Stimulated activated CD8-positive, alpha-beta memory T cell treated with anti-CD3 and anti-CD28 coated beads, Interleukin-7, amount 100 ng/mL, for 24 hours (primary cell): ENCODE results near the gene LARP7.
"Not testable (repeated sequence)": the region's sequence is repeated elsewhere in the genome, so short reads cannot be mapped to it uniquely, and the experiment has no call there.

ENCODE experiments used
- DNase-seq: peaks from one replicate; pipeline ENCODE4 v3.0.0-alpha.2; 2020; ENCODE audit warnings: low read depth

The LARP7 gene

DNA sequence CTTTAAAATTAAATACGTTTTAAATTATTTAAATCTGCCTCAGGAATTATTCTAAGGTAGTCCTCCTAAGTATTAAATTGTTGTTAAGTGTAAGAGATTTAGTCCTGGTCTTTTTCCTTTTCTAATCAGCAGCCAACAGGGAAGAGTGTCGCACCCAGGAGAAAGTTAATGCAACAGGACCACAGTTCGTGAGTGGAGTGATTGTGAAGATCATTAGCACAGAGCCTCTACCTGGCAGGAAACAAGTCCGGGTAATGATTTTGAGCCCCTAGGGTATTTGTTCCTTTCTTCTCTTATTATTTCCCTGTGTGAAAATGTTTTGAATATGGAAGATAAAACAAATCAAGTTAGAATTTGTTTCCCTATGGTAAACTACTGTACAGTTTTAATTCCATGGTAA lies 13.4 kb downstream of the LARP7 start:
- DNase-seq: no peak

DNA sequence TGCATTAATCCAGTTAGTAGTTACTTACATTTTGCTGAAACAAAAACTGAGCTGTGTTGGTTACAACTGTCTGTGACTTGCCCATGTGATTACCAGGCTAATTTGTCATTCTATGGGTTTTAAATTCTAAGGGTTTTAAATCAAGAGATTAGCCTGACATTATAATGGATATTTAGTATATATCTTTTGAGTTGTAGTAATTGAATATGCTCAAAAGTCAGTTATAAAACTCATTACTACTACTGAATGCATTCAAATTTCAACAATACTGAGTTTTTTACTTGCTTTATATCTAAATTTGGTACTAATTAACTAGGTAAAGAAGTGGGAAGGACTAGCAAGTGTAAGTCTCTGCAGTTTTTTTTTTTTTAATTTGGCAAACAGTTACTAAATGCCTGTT lies 14.7 kb downstream of the LARP7 start:
- no peak for DNase-seq

DNA sequence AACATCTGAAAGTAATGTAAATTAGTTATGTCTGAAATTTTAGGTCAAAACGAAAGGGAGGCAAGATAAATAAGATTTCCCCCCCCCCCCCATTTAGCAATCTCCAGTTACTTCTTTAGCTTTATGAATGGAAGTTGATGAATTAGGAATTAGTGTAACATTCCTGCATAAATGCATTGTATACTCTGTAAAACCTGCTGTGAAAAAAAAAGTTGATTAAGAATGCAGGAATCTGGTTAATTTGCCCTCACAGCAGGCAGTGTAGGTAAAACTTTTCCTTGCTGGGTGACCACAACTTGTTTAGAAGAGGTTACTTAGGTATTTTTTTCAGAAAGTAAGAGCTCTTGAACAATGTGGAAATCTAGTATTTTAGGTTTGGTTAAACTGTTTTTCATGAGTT lies 15.3 kb downstream of the LARP7 start:
- DNase-seq: no peak

DNA sequence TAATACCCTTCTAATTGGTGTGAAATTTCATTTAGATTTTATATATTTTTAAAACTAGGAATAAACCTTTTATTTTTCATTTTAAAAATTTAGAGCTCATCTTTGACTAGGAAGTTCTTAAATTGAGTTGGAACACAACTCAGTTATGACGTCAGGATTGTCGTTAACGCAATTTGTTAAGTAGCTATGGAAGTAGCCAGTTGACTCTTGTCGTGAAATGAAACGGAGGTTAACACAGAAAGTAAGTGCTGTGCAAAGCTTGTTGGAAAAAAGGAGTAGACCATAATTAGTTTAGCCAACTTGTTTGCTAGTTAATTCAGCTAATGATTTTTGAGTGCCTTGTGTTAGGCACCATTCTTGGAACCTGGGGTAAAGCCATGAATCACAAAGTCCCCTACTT lies 18.3 kb downstream of the LARP7 start:
- DNase-seq: no peak

DNA sequence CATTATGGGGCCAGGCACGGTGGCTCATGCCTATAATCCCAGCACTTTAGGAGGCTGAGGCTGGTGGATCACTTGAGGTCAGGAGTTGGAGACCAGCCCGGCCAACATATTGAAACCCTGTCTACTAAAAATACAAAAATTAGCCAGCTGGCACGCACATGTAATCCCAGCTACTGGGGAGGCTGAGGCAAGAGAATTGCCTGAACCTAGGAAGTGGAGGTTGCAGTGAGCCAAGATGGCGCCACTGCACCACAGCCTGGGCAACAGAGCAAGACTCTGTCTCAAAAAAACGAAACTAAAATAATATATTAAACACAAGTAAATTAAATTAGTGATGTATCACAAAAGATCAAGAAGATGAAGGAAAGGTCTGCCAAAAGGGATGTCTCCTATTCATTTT lies 19.2 kb downstream of the LARP7 start:
- not testable (repeated sequence) for DNase-seq

DNA sequence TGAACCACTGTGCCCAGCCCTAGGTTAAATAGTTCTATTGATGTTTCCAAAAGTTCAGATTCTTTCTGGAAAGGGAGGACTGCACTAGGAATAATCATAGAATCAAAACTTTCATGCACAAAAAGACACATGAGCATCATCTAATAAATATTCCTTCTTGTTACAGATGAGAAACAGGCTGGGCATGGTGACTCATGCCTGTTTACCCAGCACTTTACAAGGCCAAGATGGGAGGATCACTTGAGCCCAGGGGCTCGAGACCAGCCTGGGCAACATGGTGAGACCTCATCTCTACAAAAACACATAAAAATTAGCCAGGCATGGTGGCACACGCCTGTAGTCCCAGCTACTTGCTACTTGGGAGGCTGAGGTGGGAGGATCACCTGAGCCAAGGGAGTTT lies 27.7 kb downstream of the LARP7 start:
- DNase-seq: no peak

DNA sequence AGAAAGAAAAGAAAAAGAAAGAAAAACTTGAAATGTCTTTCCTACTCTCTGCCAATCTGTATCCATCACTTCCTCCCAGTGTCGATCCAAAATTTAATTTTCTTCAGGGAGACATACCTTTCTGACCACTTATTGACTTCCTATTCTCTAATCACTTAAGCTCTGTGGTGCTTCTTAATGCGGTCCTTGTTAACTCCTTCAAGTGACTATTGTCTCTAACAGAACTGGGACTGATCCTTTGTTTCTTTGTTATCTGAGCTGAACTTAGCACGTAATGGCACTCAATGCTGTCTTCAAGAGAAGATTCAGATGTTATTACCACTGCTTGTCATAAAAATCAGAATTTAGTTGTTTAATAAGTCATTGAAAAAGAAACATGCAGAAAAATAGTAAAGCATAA lies 31.2 kb downstream of the LARP7 start:
- DNase-seq: no peak

DNA sequence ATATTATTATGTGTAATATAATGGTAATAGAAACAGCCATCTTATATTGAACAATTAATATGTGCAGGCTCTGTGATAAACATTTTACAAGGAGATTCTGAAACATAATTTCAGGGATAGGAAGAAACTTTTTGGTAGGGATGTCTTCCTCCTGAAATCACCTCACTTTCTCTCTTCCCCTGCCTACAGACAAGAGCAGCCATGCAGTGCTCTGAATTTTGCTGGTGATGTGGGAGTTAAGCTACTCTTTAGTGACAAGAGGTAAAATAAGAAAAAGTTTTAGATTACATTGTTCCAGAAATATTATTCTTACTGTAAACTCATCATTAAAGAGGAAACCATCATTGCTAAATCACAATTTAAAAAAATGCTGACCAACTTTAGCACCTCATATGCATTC lies 36.1 kb downstream of the LARP7 start:
- no peak for DNase-seq

DNA sequence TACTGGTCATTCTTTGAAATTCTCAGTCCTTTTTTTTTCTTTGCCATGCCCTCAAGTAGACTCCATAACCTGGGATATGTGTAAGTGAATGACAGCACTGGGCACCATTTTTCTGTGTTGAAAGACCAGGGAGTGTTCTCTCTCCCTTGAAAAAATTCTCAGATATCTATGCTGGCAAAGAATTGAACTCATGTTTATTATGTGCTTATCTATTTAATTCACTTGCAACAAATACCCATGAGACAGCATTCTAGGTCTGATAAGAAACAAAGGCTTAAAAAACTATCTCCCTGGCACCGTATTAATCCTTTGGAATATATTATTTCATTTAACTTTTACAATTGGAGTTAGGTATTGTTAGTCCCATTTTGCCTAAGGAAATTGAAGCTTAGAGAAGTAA lies 36.7 kb downstream of the LARP7 start:
- DNase-seq: no peak

DNA sequence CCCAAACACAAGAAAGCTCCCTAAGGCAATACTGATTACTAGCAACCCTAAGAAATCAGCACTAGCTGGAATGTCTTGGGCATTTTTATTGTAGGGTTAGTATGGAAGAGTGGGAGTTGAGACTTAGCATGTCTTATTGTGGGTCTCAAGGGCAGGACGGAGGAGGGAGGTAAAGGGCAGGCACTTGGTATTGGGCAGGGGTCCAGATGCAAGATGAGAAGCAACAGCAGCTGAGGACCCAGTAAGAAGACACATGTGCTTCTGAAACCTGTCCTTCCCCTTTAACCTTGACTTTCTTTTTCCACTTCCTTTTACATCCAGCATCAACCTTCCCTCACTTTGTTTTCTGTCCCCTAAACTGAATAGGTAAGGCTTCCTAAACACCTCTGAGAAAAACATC lies 37.4 kb downstream of the LARP7 start:
- DNase-seq: no peak

DNA sequence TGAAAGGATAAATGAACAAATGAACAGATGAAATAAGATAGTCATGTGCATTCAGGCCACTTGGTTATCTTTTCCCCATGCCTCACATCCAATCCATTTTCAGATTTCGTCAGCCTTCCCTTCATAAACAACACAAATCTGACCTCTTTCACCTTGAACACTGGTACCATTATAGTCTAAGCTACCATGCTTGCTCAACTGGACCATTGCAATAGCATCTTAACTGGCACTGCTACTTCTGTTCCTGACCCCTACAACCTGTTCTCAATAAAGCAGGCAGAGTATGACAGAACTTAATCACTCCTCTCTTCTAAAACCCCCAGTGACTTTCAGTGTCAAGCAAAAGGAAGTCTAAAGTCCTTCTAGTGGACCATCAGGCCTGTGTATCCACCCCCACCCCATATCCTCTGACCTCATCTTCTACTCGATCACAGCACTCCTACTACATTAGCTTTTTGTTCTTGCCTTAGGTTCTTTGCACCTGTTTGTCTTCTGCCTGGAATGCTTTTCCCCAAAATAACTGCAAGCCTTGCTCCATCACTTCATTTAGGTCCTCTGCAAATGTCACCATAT lies 40.7 kb downstream of the LARP7 start:
- no peak for DNase-seq

DNA sequence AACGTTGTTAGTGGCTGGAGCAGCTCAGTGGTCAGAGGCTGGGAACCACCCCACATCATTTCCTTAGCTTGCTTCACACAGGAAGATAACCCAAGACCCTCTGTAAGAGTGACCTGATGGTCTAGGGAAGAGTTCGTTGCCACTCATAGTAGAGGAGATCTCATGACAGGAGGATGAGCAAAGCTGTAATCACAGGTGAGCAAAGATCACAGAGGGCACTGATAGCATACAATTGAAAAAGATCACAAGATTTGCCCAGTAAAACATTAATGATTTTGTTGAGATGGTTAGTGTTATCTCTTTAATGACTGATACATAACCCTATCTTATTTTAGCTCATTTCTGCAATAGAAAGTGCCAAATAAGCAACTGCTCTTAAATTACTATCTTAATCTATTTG lies 44.1 kb downstream of the LARP7 start:
- no peak for DNase-seq

DNA sequence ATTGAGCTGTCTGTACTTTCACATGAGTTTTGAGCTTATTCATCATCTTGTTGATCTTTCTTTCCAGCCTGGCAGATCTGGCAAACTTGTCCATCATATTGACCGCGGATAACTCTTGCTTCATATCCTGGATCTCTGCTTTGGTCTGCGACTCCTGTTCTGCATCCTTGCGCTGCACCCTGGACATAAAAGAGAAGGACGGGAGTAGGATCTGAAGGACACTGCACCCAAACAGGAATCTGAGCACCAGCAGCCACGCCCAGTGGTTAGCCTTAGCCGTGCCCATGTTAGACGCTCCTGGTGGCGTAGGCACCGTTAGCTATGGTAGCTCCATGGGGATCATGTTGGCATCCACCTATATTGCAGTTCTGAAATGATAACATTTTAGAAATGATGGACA lies 56.6 kb downstream of the LARP7 start:
- DNase-seq: no peak

DNA sequence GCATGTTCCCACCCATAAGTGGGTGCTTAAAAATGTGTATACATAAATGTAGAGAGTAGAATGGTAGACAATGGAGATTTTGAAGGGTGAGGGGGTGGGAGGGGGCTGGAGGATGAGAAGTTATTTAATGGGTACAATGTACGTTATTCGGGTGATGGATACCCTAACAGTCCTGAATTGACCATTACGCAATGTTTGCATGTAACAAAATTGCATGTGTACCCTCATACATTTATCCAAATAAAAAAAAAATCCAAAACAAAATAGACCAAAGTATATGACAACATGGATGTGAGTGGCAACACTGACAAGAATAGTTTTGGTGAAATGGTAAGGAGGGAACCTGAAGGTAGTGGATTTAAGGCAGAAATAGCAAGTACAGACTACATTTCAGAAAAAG lies 63.7 kb downstream of the LARP7 start:
- DNase-seq: no peak

DNA sequence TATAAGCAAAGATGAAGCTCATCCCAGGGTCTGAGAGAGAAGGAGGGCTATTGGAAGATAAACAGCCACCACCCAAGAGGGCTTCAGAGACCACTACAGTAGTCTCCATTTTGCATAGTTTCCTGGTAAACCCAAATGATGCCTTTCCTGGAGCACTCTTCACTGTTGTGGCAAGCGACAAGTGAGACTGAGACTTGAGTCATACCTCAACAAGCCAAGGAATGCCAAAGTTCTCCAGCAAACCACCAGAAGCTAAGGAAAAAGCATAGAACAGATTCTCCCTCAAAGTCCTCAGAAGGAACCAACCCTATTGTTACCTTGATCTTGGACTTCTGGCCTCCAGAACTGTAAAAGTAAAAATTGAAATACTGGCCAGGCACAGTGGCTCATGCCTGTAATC lies 65.9 kb downstream of the LARP7 start:
- no peak for DNase-seq

DNA sequence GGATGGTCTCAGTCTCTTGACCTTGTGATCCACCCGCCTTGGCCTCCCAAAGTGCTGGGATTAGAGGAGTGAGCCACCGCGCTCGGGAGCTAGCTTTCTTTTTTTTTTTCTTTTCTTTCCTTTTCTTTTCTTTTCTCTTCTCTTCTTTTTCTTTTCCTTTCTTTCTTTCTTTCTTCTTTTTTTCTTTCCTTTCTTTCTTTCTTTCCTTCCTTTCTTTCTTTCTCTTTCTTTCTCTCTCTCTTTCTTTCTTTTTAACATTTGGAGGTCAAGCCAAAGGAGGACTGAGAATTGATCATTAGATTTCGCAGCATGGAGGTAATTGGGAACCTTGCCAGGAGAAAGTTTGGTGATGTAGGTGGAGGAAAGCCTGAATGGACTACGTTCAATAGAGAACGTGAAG lies 67.4 kb downstream of the LARP7 start:
- no peak for DNase-seq

DNA sequence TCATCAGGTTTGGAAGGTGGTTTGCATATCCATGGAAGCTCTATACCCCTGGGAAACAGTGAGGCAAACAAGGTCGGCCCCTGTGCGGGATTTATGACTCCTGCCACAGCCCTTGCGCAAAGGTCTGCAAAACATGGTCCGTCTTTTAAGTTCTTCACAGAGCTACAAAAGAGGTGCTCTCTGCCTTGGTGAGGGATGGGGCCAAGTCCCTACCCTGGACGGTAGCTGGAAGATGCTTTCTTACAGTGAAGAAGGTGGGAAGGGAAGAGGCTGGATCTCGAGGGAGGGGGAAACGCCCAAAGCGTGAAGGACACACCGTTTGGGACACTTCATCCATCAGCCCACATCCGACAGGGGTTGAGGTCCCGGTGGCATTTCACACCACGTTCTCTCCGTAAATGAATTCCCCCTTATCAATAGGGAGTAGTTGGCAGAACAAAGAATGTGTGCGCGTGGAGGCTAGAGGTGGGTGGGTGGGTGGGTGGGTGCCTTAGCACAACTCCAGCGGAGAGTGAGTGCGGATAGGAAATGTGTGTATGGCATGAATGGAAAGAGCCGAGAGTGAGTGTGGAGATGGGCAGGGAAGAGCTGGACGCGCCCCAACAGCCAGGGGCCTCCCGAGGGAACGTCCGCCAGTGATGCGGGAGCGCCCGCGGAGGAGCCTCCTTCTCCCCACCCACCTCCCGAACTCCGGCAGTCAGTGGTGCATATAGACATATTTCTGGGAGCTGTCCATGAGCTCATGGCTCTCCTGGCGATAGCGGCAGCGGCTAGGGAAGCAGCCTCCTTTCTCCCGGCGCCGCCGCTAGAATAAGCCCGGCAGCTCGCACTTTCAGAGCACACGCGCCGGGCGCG lies 68.3 kb downstream of the LARP7 start:
- DNase-seq: no peak

DNA sequence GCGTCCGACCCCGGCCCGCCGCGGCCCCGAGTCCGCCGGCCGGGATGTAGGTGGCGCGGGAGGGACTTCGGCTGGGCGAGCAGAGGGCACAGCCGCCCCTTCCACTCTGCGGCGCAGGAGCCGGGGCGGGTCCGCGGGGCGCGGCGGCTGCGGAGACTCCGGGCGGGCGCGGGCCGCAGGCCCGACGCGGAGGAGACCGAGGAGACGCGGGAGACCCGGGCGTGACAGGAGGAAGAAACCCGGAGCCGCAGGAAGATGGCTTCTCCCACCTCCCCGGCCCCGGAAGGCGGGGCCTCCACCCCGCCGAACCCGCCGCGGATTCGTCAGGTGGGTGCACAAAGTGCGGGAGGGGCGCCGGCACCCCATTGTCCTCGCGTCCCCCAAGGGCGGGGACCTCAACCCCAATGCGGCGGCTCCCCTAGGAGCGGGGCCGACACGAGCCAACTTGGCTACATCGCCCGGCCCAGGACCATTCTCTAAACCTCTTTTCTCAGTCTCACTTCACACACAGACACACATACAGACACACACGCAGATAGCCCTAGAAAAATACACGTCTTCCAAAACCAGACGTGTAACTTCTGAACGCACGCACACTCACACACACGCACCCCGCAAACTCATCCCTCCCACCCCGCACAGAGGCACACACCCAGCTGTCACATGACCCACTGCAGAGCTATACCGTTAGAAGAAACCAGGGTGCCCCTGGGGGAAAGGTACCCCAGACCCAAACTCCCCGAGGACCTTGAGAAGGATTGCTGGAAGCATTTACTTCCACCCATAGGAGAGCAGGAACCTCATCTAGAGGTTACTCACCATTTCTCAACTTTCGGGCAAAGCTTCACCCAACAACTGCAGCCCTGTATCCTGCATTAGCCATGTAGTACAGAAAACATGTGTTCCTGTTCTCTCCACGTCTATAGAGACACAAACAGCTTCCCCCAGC lies 69.2 kb downstream of the LARP7 start:
- not testable (repeated sequence) for DNase-seq

DNA sequence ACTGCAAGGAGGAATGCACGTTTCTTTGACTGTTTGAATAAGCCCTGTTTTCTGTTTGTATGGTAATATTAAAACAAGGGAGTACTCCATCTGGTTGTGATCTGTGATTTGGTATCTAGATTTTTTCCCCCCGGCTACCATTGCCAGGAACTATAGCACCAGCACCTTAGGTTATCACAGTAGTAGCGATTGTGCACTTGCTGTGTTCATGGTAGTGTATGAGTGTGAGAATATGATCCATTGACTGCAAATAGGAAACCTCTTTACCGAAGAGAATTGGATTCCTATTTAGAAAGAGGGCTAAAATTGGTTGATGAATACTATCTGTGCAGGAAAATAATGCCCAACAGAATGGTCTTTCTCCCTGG lies 69.9 kb downstream of the LARP7 start:
- DNase-seq: no peak
